ENCODE results near the gene EPN1. TPM values are rescaled to one million over a fixed set of nuclear protein-coding genes. Genes with fewer than 3 reads are reported as not detected.

The EPN1 gene
- total and polyA plus RNA-seq, 12 donors = 20.1 to 235 (median 141) TPM

GRCh38 chr19:55684946-55685681 is 10.1 kb downstream of the EPN1 start:
- intact Hi-C loops (cut with DNase I) = no loop called here
- no peaks in the 10 kb centered on the region for H3K27me3 ChIP-seq
- H3K4me1 ChIP-seq (replicated peaks in 1 of 2) = peaks cover 29 to 38% of the 10 kb centered on the region in 2 donors
- WGBS, 4 donors = 93 to 96% (median 95%) methylated on average over 50 to 60 of the region's 60 CpGs
- H3K36me3 ChIP-seq (replicated peaks in 1 of 2) = peaks cover 0 to 74% of the 10 kb centered on the region in 2 donors
- no peaks in the 10 kb centered on the region for H3K9me3 ChIP-seq (replicated peaks in 1 of 3)
- DNase-seq = no peak
- TF ChIP-seq, protein P1, sequence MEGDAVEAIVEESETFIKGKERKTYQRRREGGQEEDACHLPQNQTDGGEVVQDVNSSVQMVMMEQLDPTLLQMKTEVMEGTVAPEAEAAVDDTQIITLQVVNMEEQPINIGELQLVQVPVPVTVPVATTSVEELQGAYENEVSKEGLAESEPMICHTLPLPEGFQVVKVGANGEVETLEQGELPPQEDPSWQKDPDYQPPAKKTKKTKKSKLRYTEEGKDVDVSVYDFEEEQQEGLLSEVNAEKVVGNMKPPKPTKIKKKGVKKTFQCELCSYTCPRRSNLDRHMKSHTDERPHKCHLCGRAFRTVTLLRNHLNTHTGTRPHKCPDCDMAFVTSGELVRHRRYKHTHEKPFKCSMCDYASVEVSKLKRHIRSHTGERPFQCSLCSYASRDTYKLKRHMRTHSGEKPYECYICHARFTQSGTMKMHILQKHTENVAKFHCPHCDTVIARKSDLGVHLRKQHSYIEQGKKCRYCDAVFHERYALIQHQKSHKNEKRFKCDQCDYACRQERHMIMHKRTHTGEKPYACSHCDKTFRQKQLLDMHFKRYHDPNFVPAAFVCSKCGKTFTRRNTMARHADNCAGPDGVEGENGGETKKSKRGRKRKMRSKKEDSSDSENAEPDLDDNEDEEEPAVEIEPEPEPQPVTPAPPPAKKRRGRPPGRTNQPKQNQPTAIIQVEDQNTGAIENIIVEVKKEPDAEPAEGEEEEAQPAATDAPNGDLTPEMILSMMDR (IDR thresholded peaks at IDR 0.05) = no peak
- H3K27ac ChIP-seq = no peak overlapping the region
- H3K4me3 ChIP-seq = no peak overlapping the region

GRCh38 chr19:55685776-55686175 is 10.8 kb downstream of the EPN1 start:
- TF ChIP-seq, protein P1 (IDR thresholded peaks at IDR 0.05) = no peak
- TF ChIP-seq POLR2A (IDR thresholded peaks at IDR 0.05) = no peak
- intact Hi-C loops (cut with DNase I) = no loop called here
- no peaks in the 10 kb centered on the region for H3K9me3 ChIP-seq (replicated peaks in 1 of 3)
- WGBS, 4 donors = 94 to 98% (median 97%) methylated on average over 6 of the region's 6 CpGs
- H3K4me3 ChIP-seq = no peak overlapping the region
- no peak for DNase-seq
- peaks cover 23 to 31% of the 10 kb centered on the region in 2 donors for H3K4me1 ChIP-seq (replicated peaks in 1 of 2)
- H3K27me3 ChIP-seq = no peaks in the 10 kb centered on the region
- H3K36me3 ChIP-seq (replicated peaks in 1 of 2) = peaks cover 0 to 74% of the 10 kb centered on the region in 2 donors
- no peak overlapping the region for H3K27ac ChIP-seq

GRCh38 chr19:55686311-55687050 is 11.5 kb downstream of the EPN1 start:
- Histone ChIP-seq H3K27me3 (no peaks in the 10 kb centered on the region), H3K4me1 (replicated peaks in 1 of 2) (peaks cover 16 to 24% of the 10 kb centered on the region in 2 donors), H3K4me3 (no peak overlapping the region), H3K27ac (no peak overlapping the region), H3K36me3 (replicated peaks in 1 of 2) (peaks cover 0 to 72% of the 10 kb centered on the region in 2 donors), H3K9me3 (replicated peaks in 1 of 3) (no peaks in the 10 kb centered on the region)
- intact Hi-C loops (cut with DNase I) = no loop called here
- DNase-seq = no peak
- TF ChIP-seq, protein P1 (IDR thresholded peaks at IDR 0.05) = no peak
- no peak for TF ChIP-seq POLR2A (IDR thresholded peaks at IDR 0.05)
- 85 to 89% (median 87%) methylated on average over 25 to 29 of the region's 29 CpGs for WGBS, 4 donors
